Posterior cingulate gyrus (tissue), 11 donors: ENCODE measurements around the gene TXNRD2.
A peak's percentile ranks its signal among the peaks of the same experiment; 100 is the strongest.
"Not testable (repeated sequence)": the region's sequence is repeated elsewhere in the genome, so short reads cannot be mapped to it uniquely, and the experiment has no call there.

Experiments used
- DNase-seq, 10 donors: peaks; one replicate each; pipeline versions ENCODE4 v3.0.0 to v3.0.0-alpha.2; 2020 to 2021; ENCODE audit warnings: mixed read lengths in 3 of 10
- intact Hi-C: fragments of 100-400 bp; cut with DNase I; formaldehyde crosslinking; loops from one replicate; pipeline ENCODE4 v1.15.1; 2023

The TXNRD2 gene

DNA sequence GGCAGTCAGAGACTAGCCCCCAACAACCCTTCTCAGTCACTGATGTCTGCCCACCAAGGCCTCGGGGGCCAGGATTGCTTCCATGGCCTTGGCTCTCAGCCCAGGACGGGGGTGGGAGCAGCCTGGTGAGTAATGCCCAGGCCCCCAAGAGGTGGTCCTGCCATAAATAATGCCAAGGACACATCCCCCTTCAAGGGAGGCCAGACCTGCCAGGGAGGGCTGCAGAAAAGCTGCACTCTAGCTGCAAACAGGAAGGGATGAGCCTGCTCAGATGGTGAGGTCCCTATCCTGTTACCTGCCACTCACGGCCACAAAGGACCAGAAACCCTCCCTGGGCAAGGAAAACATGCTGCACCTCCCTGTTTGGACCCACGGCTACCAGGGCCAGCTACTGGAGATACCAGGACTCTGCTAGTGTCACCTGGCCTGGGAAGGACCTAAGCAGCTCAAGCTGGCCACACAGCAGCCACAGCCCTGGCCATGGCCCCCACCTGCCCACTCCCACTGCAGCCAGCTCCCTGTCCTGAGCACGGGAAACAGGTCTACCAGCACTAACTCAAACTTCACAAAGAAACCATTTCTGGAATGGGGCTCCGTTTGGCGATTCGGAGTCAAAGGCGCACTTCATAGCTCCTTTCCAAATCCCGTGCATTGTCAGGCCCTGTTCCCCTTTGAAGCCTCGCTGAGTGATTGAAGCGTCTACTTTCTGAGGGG, 99.1 kb downstream of the TXNRD2 start:
- peak in 2 of 10 donors; percentile 19 to 35 for DNase-seq
- intact Hi-C loops, result no loop called here

- peak in 1 of 10 donors; percentile 11 for DNase-seq
- intact Hi-C loops, result no loop called here
These were observed 99.8 kb downstream of the TXNRD2 start for GRCh38 chr22:19841641-19842392.

- no peak for DNase-seq
- intact Hi-C loops, result no loop called here
These were observed 100.5 kb downstream of the TXNRD2 start for GRCh38 chr22:19840955-19841640.

GRCh38 chr22:19840059-19840458, 101.6 kb downstream of the TXNRD2 start:
- intact Hi-C loops, result no loop called here
- no peak for DNase-seq

DNA sequence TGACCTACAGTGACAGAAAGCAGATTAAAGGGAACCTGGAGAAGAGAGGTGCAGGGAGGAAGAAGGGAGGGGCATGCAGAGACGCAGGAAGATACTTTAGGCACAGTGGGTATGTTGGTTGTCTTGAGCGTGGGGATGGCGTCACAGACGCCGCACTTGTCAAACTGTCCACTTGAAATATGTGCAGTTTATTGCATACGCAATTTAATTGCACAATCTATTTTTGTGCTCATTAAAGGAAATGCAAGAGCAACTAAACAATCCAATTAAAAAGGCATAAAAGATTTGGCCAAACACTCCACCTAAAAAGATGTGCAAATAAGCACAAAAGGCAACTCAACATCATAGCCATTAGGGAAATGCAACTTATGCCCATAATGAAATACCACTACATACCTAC, 103.7 kb downstream of the TXNRD2 start:
- DNase-seq, result no peak
- intact Hi-C loops, result no loop called here

DNA sequence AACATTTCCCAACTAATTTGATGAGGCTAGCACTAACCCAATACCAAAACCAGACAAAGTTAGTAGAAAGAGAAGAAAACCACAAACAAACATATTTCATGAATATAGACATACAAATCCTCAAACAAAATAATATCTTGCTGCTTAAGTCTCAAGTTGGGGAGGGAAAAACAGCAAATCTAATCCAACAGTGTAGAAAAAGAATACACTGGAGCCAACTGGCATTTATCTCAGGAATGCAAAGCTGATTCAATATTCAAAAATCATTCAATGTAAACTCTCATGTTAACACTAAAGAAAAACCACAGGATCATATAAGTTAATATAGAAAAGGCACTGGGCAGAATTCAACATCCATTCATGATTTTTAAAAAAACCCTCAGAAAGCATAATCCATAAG, 105.1 kb downstream of the TXNRD2 start:
- intact Hi-C loops, result no loop called here

DNA sequence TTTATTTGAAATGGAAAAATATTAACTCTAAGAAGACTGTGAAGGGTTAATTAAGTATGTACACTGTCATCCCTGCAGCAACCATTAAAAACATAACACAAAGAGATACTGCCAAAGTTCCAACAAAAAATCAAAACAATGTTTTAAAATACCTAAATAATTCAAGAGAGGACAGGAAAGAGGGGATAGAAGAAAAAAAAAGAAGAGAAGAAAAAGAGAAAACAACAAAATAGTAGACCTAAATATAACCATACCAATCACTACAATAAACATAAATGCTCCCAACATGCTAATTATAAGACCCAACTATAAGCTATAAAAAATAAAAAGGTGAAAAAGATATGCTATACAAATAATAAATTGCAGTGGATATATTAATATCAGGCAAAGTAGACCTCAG, 107.0 kb downstream of the TXNRD2 start:
- intact Hi-C loops, result no loop called here
- no peak for DNase-seq

More for the DNA sequence above, 105.1 kb downstream of the TXNRD2 start:
- no peak for DNase-seq

DNA sequence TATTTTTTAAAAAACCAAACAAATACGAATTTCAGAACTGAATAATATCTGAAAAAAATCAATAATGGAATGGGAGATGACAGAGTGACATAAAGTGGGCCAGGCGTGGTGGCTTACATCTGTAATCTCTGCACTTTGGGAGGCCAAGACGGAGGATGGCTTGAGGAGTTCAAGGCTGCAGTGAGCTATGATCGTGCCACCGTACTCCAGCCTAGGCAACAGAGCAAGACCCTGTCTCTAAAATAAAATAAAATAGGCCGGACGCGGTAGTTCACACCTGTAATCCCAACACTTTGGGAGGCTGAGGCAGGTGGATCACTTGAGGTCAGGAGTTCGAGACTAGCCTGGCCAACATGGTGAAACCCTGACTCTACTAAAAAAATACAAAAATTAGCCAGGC, 108.3 kb downstream of the TXNRD2 start:
- intact Hi-C loops, result not testable (repeated sequence)
- DNase-seq, result peak in 1 of 10 donors; percentile 8

GRCh38 chr22:19832476-19833108, 109.0 kb downstream of the TXNRD2 start:
- DNase-seq, result peak in 4 of 10 donors; percentile 4 to 21 (median 7)
- intact Hi-C loops, result no loop called here

DNA sequence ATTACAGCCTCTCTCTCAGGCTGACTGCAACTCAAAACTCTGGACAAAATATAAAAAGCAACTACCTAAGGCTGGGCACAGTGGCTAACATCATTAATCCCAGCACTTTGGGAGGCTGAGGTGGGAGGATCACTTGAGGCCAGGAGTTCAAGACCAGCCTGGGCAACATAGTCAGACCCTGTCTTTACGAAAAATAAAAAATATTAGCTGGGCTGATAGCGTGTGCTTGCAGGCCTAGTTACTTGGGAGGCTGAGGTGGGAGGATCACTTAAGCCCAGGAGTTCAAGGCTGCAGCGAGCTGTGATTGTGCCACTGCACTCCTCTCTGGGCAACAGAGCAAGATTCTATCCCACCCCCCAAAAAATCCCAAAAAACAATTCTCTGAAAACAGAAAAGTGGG, 109.6 kb downstream of the TXNRD2 start:
- DNase-seq, intact Hi-C loops: not testable (repeated sequence)

DNA sequence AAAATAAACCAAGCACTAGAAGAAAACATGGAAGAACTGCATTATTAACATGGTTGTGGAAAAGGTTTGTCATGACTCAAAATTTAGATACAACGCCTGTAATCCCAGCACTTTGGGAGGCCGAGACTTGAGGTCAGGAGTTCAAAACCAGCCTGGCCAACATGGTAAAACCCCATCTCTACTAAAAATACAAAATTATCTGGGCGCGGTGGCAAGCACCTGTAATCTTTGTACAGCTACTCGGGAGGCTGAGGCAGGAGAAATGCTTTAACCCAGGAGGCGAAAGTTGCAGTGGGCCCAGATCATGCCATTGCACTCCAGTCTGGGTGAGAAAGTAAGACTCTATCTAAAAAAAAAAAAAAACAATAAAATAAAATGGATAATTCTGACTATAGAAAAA, 110.6 kb downstream of the TXNRD2 start:
- intact Hi-C loops, result no loop called here
- DNase-seq, result peak in 1 of 10 donors; percentile 4

DNA sequence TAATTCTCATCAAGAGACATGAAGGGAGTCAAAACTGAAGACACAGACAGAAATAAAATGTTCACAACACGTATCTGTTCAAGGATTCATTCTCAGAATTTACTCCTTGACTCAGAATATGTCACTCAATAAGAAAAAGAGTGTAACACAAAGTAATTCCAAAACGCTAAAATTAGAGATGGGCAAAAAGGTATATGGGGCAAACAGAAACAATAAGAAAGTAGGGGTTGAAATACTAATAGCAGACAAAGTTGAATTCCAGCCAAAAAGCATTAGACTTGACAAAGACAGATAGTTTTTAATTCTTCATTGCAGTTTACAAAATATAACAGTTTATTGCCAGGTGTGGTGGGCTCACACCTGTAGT, 113.6 kb downstream of the TXNRD2 start:
- no peak for DNase-seq
- intact Hi-C loops, result no loop called here

GRCh38 chr22:19827341-19828034, 114.1 kb downstream of the TXNRD2 start:
- DNase-seq, result no peak
- intact Hi-C loops, result no loop called here

- intact Hi-C loops, result no loop called here
- DNase-seq, result no peak
These were observed 115.0 kb downstream of the TXNRD2 start for GRCh38 chr22:19826619-19826950.

GRCh38 chr22:19825904-19826618, 115.6 kb downstream of the TXNRD2 start:
- DNase-seq, result peak in 4 of 10 donors; percentile 2 to 49 (median 24)
- intact Hi-C loops, result no loop called here
